HG02852 (cell line): ENCODE data around the gene FAM9C.
A peak's percentile ranks its signal among the peaks of the same experiment; 100 is the strongest.
"Not testable (repeated sequence)": the region's sequence is repeated elsewhere in the genome, so short reads cannot be mapped to it uniquely, and the experiment has no call there.

ENCODE experiments used
- ATAC-seq: cut with Tn5 transposase; IDR thresholded peaks from one replicate; pipeline ENCODE4 v1.9.1; 2021; ENCODE audit warnings: mild to moderate bottlenecking, moderate library complexity; ENCODE audit not compliant: unreplicated experiment

Gene FAM9C

DNA sequence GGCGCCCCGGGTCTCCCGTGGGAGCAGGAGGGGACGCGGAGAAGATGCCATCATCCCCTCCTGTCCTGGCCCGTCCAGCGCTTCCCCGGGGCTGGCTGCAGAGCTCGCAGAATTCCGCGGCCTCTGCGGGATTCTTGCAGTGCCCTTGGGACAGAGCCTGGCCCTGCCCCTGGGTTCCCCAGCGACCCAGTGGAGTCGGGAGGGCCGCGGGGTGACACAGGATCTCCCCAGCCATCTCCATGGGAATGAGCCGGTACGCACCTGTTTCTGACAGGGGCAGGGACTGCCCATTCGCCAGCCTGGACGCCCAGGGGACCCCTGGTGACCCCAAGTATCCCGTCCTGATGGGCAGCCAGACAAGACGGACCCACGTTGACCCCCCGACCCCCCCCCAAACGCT is 482 bp downstream of the FAM9C start:
- ATAC-seq, result no peak

DNA sequence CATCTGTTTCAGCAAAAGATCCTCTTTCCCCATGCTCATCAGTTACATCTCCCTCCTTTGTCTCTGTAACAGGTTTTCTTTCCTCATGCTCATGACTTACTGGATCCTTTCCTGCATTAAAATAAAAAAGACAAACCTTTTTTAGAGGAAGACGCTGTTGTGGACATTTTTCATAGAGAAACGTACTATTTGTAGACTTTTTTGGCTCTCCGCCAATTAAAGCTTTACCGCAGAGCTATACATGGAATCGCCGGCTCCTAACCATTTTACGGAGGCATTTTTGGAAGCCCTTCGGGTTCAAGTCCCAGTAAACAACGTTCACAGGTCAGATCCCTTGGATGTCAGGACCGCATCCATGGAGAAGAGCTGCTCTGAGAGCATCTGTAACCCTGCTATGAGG is 1.3 kb downstream of the FAM9C start:
- no peak for ATAC-seq

GRCh38 chrX:13036896-13037295 is 7.5 kb downstream of the FAM9C start:
- ATAC-seq, result no peak

- ATAC-seq, result no peak
These were observed 11.2 kb downstream of the FAM9C start for GRCh38 chrX:13033193-13033592.

DNA sequence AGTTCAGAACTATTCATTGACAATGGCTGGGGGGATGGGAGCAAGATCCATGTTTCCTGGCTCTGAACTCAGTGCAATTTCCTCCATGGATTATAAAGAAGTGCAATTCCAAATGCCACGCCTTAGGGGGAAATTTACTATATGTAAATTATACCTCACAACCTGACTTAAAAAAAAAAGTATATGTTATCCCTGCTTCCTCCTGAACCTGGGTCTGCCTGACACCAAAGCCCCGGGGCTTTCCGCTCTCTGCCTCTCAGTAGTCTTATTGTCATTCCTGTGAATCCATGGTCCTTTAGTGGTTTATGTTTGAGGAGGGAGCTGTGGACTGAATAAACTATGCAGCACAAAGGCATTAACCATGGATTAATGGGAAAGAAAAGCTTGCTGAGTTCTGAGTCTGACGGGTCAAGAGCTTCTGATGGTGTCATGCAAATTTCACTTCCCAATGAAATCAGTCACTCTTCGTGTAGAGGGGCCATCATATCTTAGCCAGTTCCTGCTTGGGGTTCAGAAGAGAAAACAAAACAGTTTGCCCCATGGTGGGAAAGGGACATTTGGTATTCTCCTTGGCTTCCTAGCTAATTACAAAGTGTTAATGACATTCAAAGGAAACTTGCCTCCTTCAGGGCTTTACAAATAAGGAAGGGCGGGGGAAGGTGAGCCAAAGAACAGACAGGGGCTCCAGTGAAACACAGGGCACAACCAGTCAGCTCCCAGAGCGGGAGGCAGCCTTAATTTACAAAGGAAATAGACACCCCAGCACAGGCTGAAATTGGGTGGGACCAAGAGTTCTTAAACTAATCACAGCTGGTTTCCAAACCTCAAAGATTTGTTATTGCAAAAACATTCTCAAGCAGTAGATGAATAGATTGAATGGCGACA is 14.3 kb downstream of the FAM9C start:
- ATAC-seq, result no peak

DNA sequence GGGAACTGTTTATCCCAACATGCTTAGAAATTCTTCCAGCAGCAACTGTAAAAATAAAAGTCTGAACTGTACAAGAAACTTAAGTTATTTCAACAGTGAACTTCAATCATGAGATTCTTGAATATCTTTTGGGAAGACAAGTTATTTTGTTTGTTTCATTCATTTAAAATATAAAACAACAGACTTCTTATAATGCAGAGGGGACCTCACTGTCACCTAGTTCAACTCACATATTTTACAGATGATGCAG is 14.9 kb downstream of the FAM9C start:
- ATAC-seq, result no peak

- ATAC-seq, result no peak
These were observed 15.4 kb downstream of the FAM9C start for GRCh38 chrX:13028871-13029636.

GRCh38 chrX:13026877-13027652 is 17.4 kb downstream of the FAM9C start:
- no peak for ATAC-seq

- no peak for ATAC-seq
These were observed 19.4 kb downstream of the FAM9C start for GRCh38 chrX:13024986-13025385.

DNA sequence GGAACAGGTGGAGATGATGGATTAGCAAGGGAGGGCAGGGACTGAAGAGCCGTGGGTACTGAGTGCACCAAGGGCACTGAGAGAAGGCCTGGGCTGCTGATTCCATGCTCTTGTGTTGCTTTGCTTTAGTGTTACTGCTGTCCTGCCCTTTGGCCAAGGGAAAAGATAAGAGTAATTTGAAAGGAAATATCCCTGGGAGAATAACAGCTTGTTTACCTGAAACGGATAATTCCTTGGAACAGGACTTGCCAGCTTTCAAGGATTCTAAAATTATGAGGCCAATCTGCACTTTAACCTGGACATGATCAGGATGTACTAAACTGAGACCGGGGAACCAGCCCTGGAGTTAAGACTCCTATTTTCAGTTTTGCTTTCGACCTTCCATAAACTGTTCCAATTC is 20.4 kb downstream of the FAM9C start:
- no peak for ATAC-seq

- ATAC-seq, result no peak
These were observed 20.9 kb downstream of the FAM9C start for GRCh38 chrX:13023567-13023966.

- ATAC-seq, result peak; percentile 83
These were observed 21.5 kb downstream of the FAM9C start for GRCh38 chrX:13022926-13023325.

- not testable (repeated sequence) for ATAC-seq
These were observed 27.7 kb downstream of the FAM9C start for GRCh38 chrX:13016731-13017130.

DNA sequence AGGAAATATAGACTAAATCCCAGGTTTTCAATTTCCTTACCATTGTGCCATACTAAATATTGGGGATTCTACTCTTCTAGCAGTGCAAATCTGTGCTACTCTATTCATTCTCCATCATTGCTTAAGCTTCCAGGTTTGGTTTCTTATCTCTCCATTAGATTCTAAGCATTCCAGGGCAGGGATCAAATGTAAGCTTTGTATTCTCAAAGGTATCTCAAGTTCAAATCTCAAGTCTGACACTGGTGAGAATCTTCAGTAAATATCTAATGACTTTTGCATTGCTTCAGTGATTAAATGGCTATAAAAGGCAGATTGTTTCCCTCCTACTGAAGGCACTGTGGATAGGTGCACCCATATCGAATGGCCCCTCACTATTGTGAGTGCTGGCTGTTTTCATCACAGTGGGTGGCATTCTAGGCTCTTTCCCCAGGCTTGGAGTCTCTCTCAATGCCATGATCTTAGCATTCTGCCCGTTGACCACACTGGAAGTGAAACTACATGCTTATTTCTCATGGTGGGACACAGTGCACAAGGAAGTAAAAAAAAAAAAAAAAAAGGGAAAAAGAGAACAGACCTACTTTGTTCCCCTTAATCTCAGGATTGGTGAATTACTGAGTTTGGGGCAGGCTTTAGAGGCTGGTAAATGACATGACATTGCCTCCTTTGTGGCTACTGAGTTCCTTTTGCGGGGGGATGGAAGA is 28.7 kb downstream of the FAM9C start:
- no peak for ATAC-seq

DNA sequence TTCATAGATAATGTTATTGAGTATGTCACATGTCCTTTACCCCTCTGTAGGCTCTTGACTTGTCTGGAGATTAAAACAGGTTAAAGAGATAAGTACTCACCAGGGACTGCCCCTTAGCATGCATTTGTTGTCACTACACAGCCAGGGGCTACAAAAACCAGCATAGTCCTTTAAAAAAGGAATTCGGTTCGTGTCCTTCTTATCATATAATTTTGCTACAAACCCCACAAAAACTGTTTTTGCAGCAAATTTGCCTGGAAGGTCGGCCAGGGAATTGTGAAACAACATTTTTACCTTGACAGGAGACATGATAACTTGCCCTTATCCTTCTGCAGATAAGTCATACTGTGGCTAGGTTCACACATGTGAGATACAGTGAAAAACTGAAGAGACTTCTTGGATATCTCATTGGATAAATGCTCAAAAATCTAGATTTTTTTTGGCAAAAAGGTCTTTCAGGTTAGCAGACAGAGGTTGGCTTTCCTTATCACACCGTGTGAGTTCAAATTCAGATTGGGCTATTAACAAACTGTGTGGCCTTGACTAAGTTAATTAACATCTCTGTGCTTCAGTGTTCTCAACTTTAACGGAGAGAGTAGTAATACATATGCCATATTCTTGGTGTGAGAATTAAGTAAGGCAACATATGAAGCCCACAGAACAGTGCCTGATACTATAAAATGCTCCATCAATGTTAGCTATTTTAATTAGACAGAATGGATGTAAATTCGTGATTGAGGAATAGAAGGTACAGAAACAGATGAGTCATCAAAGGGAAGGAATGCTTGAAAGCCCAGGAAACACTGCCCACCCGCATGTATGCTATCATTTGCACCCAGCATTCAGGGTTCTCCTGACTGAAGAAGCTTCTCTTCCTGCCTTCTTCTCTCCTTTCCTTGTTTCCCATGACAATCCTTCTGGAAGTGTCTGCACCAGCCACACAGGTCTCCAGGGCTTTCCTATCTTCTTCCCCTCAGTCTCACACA is 30.0 kb downstream of the FAM9C start:
- peak; percentile 33 for ATAC-seq

GRCh38 chrX:13013363-13014110 is 30.9 kb downstream of the FAM9C start:
- ATAC-seq, result peak; percentile 92

- ATAC-seq, result no peak
These were observed 33.9 kb downstream of the FAM9C start for GRCh38 chrX:13010546-13010945.

DNA sequence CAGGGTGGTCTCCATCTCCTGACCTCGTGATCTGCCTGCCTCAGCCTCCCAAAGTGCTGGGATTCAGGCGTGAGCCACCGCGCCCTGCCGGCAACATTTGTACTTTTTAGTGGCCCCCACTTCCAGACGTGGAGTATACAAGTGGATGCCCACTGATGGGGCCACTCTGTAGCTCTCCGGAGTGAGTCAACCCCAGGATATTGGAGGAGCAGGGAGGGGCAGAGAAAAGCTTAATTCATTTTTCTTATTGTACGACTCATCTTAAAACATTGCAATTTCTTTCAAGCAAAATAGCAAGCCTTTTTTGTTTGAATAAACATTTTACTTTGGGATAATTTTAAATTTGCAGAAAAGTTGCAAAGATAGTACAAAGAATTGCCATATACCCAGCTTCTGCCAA is 34.6 kb downstream of the FAM9C start:
- no peak for ATAC-seq

DNA sequence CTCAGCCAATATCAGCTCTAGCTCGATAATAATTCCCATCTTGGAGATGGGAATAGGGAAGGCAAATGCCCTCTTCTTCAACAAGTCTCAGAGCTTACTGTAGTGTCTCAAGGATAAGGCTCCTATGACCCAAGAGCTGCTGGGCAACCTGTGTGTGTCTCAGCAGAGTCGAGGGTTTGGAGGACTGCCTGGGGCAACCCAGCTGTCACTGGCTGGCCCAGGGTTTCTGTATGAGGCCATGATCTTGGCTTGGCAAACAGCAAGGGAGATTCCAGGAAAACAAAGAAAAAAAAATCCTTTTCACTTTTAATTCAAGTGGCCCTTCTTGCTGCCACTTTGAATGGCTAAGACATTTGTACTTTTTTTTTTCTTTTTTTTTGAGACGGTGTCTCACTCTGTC is 35.1 kb downstream of the FAM9C start:
- no peak for ATAC-seq
